Bronchial epithelial cell (primary cell): ENCODE results near the gene LSAMP. TPM values are rescaled to one million over a fixed set of nuclear protein-coding genes. Genes with fewer than 3 reads are reported as not detected.

Source experiments
- DNase-seq: peaks from one replicate; pipeline ENCODE4 v3.0.0-alpha.2; 2010; ENCODE audit warnings: low read depth
- FAIRE-seq: peaks from 2 replicates; lab custom pipeline; 2011; peaks lifted over from hg19 to GRCh38; lab: Jason Lieb, UNC
- H3K27me3 ChIP-seq: 2 replicates; pipeline ENCODE4 v1.5.1; 2011; ENCODE audit warnings: low read length; ENCODE audit not compliant: control insufficient read depth, insufficient read depth
- H3K36me3 ChIP-seq: 2 replicates; pipeline ENCODE4 v1.5.1; 2011; ENCODE audit warnings: low read length; ENCODE audit not compliant: control insufficient read depth, insufficient read depth
- H3K4me3 ChIP-seq: 2 replicates; pipeline ENCODE4 v1.5.1; 2011; ENCODE audit warnings: mild to moderate bottlenecking, low read depth, low read length, control low read depth
- CTCF ChIP-seq: IDR thresholded peaks from 2 replicates; pipeline ENCODE4 v1.5.1; 2011; ENCODE audit warnings: mild to moderate bottlenecking, moderate library complexity, low read length, control low read depth, inconsistent platforms; ENCODE audit not compliant: insufficient read depth, severe bottlenecking
- total RNA-seq: library from RNA; depleted of rRNA; stranded (reverse); fragments of >200 nt; gene quantifications from 2 replicates; pipeline ENCODE4 v1.2.1, GENCODE V29; 2014

LSAMP gene
- total RNA-seq, 1 donor from 2014 or later: 0.26 TPM

GRCh38 chr3:116474032-116474780 lies 28.9 kb upstream of the LSAMP start:
- Histone ChIP-seq H3K36me3 (no peaks in the 10 kb centered on the region), H3K4me3 (no peak overlapping the region), H3K27me3 (no peaks in the 10 kb centered on the region)
- TF ChIP-seq CTCF: no peak
- no peak for DNase-seq
- no peak for FAIRE-seq

GRCh38 chr3:116473602-116474001 lies 28.3 kb upstream of the LSAMP start:
- DNase-seq: no peak
- TF ChIP-seq CTCF: no peak
- no peaks in the 10 kb centered on the region for H3K36me3 ChIP-seq
- H3K4me3 ChIP-seq: no peak overlapping the region
- FAIRE-seq: no peak
- no peaks in the 10 kb centered on the region for H3K27me3 ChIP-seq

GRCh38 chr3:116470605-116471197 lies 25.4 kb upstream of the LSAMP start:
- H3K4me3 ChIP-seq: no peak overlapping the region
- H3K27me3 ChIP-seq: no peaks in the 10 kb centered on the region
- H3K36me3 ChIP-seq: no peaks in the 10 kb centered on the region
- DNase-seq (no peak), FAIRE-seq (no peak)
- no peak for TF ChIP-seq CTCF

- no peak for TF ChIP-seq CTCF
- DNase-seq (no peak), FAIRE-seq (no peak)
- Histone ChIP-seq H3K27me3 (no peaks in the 10 kb centered on the region), H3K4me3 (no peak overlapping the region), H3K36me3 (no peaks in the 10 kb centered on the region)
Observed at GRCh38 chr3:116469546-116469945, 24.3 kb upstream of the LSAMP start.

GRCh38 chr3:116464276-116464798 lies 19.1 kb upstream of the LSAMP start:
- no peak for TF ChIP-seq CTCF
- H3K36me3 ChIP-seq: no peaks in the 10 kb centered on the region
- no peak overlapping the region for H3K4me3 ChIP-seq
- no peak for FAIRE-seq
- DNase-seq: no peak
- no peaks in the 10 kb centered on the region for H3K27me3 ChIP-seq
